A549 (cell line): ENCODE results near the gene HNRNPUL1. TPM values are rescaled to one million over a fixed set of nuclear protein-coding genes. Genes with fewer than 3 reads are reported as not detected.
A peak's percentile ranks its signal among the peaks of the same experiment; 100 is the strongest.

Source experiments
- ATAC-seq, 2 experiments: fragments of 200-7000 bp in 1 of 2; fragments of >200 bp in 1 of 2; cut with Nextera tagmentation in 1 of 2; cut with Tn5 transposase in 1 of 2; 3 replicates each; pipeline versions ENCODE4 v1.8.0 to v1.9.1; 2018 to 2020; ENCODE audit warnings: mild to moderate bottlenecking in 1 of 2, moderate library complexity in 1 of 2
- CTCF ChIA-PET: fragments of 300-600 bp; sonication (Branson Sonifier 250); formaldehyde crosslinking; extraction: SDS; loops from one replicate; lab custom pipeline; 2021; ENCODE audit warnings: antibody characterized with exemption, inconsistent platforms; lab: Yijun Ruan, JAX
- POLR2A ChIA-PET: fragments of 350-600 bp; formaldehyde crosslinking; extraction: SDS; loops from one replicate; lab custom pipeline; 2021; ENCODE audit warnings: antibody characterized with exemption, inconsistent platforms; lab: Yijun Ruan, JAX
- DNase-seq, 2 experiments: peaks; one replicate each; pipeline versions ENCODE4 v3.0.0 to v3.0.0-alpha.2; 2011 to 2016; ENCODE audit warnings: low read depth in 1 of 2, low spot score in 1 of 2
- FAIRE-seq: peaks from 2 replicates; lab custom pipeline; 2011; peaks lifted over from hg19 to GRCh38; lab: Jason Lieb, UNC
- H3K27ac ChIP-seq, 2 experiments: fragments of >200 bp; sonication (Bioruptor Twin); formaldehyde crosslinking; 3 replicates each; pipeline ENCODE4 v1.5.1; 2016 to 2017
- H3K4me1 ChIP-seq: fragments of >200 bp; sonication (Bioruptor Twin); formaldehyde crosslinking; 3 replicates; pipeline ENCODE4 v1.6.1; 2016
- H3K4me2 ChIP-seq: fragments of >200 bp; sonication (Bioruptor Twin); formaldehyde crosslinking; 3 replicates; pipeline ENCODE4 v1.6.1; 2016
- H3K4me3 ChIP-seq: fragments of >200 bp; sonication (Bioruptor Twin); formaldehyde crosslinking; 3 replicates; pipeline ENCODE4 v1.5.1; 2016
- H3K9me3 ChIP-seq: fragments of >200 bp; sonication (Bioruptor Twin); formaldehyde crosslinking; 3 replicates; pipeline ENCODE4 v1.6.1; 2016
- BHLHE40 ChIP-seq: IDR thresholded peaks from 2 replicates; pipeline ENCODE4 v1.6.1; 2012; ENCODE audit warnings: low read depth, low read length, inconsistent platforms
- FOSL2 ChIP-seq, 2 experiments: fragments of 450-650 bp in 1 of 2; fragments of >200 bp in 1 of 2; sonication (Bioruptor Twin) in 1 of 2; formaldehyde crosslinking; IDR thresholded peaks; 2 replicates each; pipeline versions ENCODE4 v1.5.0 to v1.6.1; 2016 to 2020; ENCODE audit warnings: mild to moderate bottlenecking in 1 of 2, moderate library complexity in 1 of 2
- JUN ChIP-seq, 2 experiments: fragments of >200 bp; sonication (Bioruptor Twin); formaldehyde crosslinking; IDR thresholded peaks; 2 replicates in 1 of 2; 3 replicates in 1 of 2; pipeline ENCODE4 v1.6.1; 2016 to 2017
- JUNB ChIP-seq: fragments of >200 bp; sonication (Bioruptor Twin); formaldehyde crosslinking; IDR thresholded peaks from 2 replicates; pipeline ENCODE4 v1.6.1; 2016
- KDM1A ChIP-seq: fragments of 200-600 bp; sonication (generic); IDR thresholded peaks from 2 replicates; pipeline ENCODE4 v1.6.1; 2016; ENCODE audit warnings: low read depth, mild to moderate bottlenecking
- KDM5A ChIP-seq: fragments of 200-600 bp; sonication (generic); IDR thresholded peaks from 2 replicates; pipeline ENCODE4 v1.6.1; 2016; ENCODE audit warnings: antibody characterized with exemption, mild to moderate bottlenecking
- MAFK ChIP-seq: fragments of 450-650 bp; IDR thresholded peaks from 2 replicates; pipeline ENCODE4 v1.6.1; 2014; ENCODE audit not compliant: partially characterized antibody
- PHF8 ChIP-seq: fragments of 200-600 bp; sonication (generic); IDR thresholded peaks from 2 replicates; pipeline ENCODE4 v1.6.1; 2016; ENCODE audit warnings: low read depth, mild to moderate bottlenecking, antibody characterized with exemption, moderate library complexity, borderline replicate concordance
- POLR2AphosphoS2 ChIP-seq: conservative IDR thresholded peaks from 2 replicates; pipeline ENCODE4 v1.6.1; 2012; ENCODE audit warnings: low read length, improper control_type of control experiment, inconsistent platforms
- RCOR1 ChIP-seq: fragments of 150-350 bp; IDR thresholded peaks from 2 replicates; pipeline ENCODE4 v1.6.1; 2014; ENCODE audit warnings: antibody characterized with exemption, low read length, low read depth
- RFX5 ChIP-seq: fragments of 450-650 bp; IDR thresholded peaks from 2 replicates; pipeline ENCODE4 v1.7.1; 2014; ENCODE audit warnings: antibody characterized with exemption, mild to moderate bottlenecking, moderate library complexity
- TP53 ChIP-seq: fragments of 250-450 bp; sonication (Bioruptor Pico); IDR thresholded peaks from 2 replicates; pipeline ENCODE4 v1.5.0; 2021; ENCODE audit warnings: mild to moderate bottlenecking, moderate library complexity
- whole genome bisulfite sequencing: methylation state at CpG from one replicate; pipeline ENCODE4 v1.1.6; 2017; ENCODE audit errors: missing lambda C conversion rate; 5-methylcytosine and 5-hydroxymethylcytosine counted together
- polyA plus RNA-seq, 4 experiments: library from polyadenylated mRNA; depleted of rRNA in 3 of 4; stranded (reverse); fragments of >200 nt; fragmentation: RNase III in 1 of 4; extraction: RNeasy Plus Mini Kit Qiagen cat#74134 plus additional on column Dnase treatment in 1 of 4; gene quantifications; 2 replicates in 3 of 4; 3 replicates in 1 of 4; pipeline ENCODE4 v1.2.3, GENCODE V29; 2011 to 2017
- TF ChIP-seq, protein P1 (sequence below): IDR thresholded peaks from 2 replicates; pipeline ENCODE4 v1.6.1; 2012
- TF ChIP-seq, protein P2 (sequence below): fragments of >200 bp; sonication (Bioruptor Twin); formaldehyde crosslinking; IDR thresholded peaks from 3 replicates; pipeline ENCODE4 v1.6.1; 2016
- TF ChIP-seq, protein P3 (sequence below): IDR thresholded peaks from 2 replicates; pipeline ENCODE4 v1.6.1; 2012
- TF ChIP-seq, protein P4 (sequence below): fragments of 150-350 bp; IDR thresholded peaks from 2 replicates; pipeline ENCODE4 v1.6.1; 2014; ENCODE audit warnings: low read depth, mild to moderate bottlenecking, low read length
- TF ChIP-seq, protein P5 (sequence below): fragments of 250-450 bp; sonication (Bioruptor Pico); IDR thresholded peaks from 2 replicates; pipeline ENCODE4 v1.5.0; 2021; ENCODE audit warnings: mild to moderate bottlenecking, moderate library complexity, borderline replicate concordance
- TF ChIP-seq, protein P6 (sequence below): fragments of >200 bp; sonication (Bioruptor Twin); formaldehyde crosslinking; IDR thresholded peaks from 3 replicates; pipeline ENCODE4 v1.5.1; 2016

The HNRNPUL1 gene
- polyA plus RNA-seq, 2 of the 4 experiments (the other 2 are of a cell fraction): 89.5 to 278 TPM

DNA sequence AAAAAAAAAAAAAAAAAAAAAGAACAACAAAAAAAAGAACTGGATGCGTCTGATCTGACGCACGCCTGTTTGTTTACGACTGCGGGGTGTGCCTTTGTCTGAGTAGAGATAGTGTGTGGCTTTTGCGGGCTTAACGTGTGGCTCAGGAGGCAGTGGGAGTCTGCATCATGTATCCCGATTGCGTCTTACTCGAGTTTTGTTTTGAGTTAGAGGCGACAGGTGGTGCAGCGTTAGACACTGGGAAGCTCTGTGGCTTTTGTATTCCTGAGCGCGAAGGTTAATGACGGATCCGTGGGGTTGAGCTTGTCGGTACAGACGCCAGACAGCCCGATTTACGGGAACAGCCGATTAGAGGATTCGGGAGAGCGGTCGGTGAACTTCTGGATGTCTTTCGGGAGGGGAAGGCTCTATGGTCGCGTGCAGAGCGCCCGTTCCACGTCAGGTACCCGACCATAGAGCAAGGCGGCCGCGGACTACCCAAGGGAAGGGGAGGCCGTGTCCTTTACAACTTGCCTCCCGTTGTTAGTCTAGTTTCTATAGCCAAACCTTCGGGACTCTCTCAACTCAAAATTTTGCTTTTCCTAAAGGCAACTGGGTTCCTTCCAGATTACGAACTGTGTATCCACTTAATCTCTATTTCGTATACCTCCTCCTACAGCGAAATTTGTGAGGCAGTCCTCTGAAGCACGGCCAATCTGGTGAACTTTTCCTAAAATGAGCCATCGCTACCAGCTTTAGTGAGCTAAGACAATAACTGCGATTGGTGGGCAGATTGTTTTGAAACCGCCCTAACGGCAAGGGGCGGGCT, 926 bp upstream of the HNRNPUL1 start (continued):
- peak; percentile 64; the same call in 1 of the 2 replicates for TF ChIP-seq TP53
- TF ChIP-seq, protein P1, sequence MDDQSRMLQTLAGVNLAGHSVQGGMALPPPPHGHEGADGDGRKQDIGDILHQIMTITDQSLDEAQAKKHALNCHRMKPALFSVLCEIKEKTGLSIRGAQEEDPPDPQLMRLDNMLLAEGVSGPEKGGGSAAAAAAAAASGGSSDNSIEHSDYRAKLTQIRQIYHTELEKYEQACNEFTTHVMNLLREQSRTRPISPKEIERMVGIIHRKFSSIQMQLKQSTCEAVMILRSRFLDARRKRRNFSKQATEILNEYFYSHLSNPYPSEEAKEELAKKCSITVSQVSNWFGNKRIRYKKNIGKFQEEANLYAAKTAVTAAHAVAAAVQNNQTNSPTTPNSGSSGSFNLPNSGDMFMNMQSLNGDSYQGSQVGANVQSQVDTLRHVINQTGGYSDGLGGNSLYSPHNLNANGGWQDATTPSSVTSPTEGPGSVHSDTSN: peak; percentile 66; the same call in 1 of the 2 replicates

DNA sequence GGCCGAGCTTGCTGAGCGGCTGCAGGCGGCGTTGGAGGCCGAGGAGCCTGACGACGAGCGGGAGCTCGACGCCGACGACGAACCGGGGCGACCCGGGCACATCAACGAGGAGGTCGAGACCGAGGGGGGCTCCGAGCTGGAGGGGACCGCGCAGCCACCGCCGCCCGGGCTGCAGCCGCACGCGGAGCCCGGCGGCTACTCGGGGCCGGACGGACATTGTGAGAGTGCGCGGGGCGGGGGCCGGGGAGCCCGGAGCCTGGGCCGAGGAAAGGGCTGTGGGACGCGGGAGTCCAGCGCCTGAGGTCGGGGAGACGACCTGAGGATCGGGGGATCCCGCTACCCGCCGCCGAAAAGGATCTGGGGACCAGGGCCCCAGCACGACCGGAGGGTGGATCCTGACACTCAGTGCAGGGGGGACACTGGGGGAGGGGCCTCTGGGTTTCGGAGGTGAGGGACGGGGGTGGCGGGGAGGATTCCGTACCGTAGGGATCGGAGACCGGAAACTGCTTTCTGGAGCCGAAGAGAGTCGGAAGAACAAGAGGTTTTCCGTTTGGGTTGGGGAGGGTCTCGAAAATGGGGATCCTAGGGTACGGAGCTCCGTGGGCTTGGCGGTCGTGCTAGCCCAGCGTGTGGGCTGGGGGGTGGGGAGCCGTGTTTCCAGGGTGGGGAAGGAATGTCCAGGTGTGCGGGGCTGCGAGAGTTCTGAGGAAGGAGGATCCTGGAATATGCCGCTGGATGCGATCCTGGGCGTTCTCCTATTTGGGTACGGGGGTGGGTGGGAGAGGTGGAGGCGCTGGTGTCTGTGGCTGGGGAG, 616 bp downstream of the HNRNPUL1 start:
- under 1% methylated on average over 62 of the region's 75 CpGs for WGBS
- peak; percentile 56 to 82 for DNase-seq
- no peaks in the 10 kb centered on the region for H3K9me3 ChIP-seq
- POLR2A ChIA-PET: interaction anchor here (0.5 to 4.5 kb wide), 28 partner anchors 8 to 595 kb away, joined by 3 to 121 read pairs (median 6); partner anchors contain the start of genes ACTMAP, AXL, B9D2 and CCDC97
- TF ChIP-seq, protein P2, sequence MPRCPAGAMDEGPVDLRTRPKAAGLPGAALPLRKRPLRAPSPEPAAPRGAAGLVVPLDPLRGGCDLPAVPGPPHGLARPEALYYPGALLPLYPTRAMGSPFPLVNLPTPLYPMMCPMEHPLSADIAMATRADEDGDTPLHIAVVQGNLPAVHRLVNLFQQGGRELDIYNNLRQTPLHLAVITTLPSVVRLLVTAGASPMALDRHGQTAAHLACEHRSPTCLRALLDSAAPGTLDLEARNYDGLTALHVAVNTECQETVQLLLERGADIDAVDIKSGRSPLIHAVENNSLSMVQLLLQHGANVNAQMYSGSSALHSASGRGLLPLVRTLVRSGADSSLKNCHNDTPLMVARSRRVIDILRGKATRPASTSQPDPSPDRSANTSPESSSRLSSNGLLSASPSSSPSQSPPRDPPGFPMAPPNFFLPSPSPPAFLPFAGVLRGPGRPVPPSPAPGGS: 0 out of 3 replicates have a peak, but pooled peaks have one; percentile 4
- TF ChIP-seq PHF8 (peak; percentile 99), JUN (IDR thresholded peaks at IDR 0.05) (peak in 1 of 2 experiments; percentile 52; a peak in 2 of 5 replicates), POLR2AphosphoS2 (no peak), BHLHE40 (no peak)
- TF ChIP-seq, all 56 proteins: peak for 3
- CTCF ChIA-PET: interaction anchor here (0.5 to 27.6 kb wide), 26 partner anchors 10 to 572 kb away, joined by 3 to 1023 read pairs (median 4); partner anchors contain the start of genes AXL, CYP2S1 and EGLN2
- Histone ChIP-seq H3K4me2 (peak overlapping the region; percentile 95), H3K4me3 (peak overlapping the region; percentile 88), H3K27ac (peak overlapping the region; percentile 96 to 99), H3K4me1 (peaks cover 26% of the 10 kb centered on the region)
- no peak for FAIRE-seq
- peak; percentile 6 to 9; a peak in 5 of 6 replicates for ATAC-seq

DNA sequence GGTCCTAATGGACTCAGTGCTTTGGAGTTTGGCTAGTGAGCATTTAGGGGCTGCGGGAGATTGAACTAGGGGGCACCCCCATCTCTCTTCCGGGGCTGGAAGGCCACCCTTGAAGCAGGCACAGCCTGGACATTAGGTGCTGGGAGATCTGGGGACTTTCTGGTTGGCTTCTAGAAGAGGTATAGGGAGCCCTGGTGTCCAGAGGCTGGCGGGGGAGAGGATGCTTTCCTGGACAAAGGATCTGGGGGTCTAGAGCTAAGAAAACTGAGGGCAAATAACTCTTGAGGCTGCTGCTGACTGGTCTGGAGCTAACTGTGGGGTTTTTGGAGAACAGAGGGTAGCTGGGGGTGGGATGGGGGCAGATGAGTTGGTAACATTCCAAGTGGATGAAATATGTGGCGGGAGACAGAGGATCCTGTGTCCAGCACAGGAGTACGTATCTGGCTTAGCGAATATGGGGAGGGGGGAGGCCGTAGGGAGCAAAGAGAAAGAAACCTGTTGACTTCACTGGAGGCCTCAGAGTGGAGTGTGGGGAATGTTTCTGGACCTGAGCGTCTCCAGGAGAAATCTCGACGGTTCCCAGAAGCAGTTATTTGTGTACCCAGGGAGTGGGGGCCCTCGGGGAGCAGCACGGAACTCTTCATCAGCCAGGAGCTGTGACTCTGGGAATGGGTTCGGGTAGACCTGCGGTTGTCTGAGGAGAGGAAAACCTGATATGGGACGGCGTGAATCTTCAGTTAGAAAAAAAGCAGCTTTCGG, 1.4 kb downstream of the HNRNPUL1 start:
- Histone ChIP-seq H3K4me3 (peak overlapping the region; percentile 88), H3K4me2 (peak overlapping the region; percentile 95), H3K27ac (peak overlapping the region; percentile 96 to 99), H3K4me1 (peaks cover 26% of the 10 kb centered on the region), H3K9me3 (no peaks in the 10 kb centered on the region)
- ChIA-PET CTCF (interaction anchor here (0.7 to 27.6 kb wide), 10 partner anchors 9 to 467 kb away, joined by 3 to 1023 read pairs (median 67); partner anchors contain the start of genes AXL, CYP2S1 and EGLN2), POLR2A (interaction anchor here (0.6 to 4.5 kb wide), 7 partner anchors 10 to 174 kb away, joined by 3 to 121 read pairs (median 10); partner anchors contain the start of genes AXL and DMAC2)
- WGBS: 15% methylated on average over 17 of the region's 17 CpGs
- ATAC-seq (no peak), DNase-seq (peak; percentile 37 to 74), FAIRE-seq (no peak)
- TF ChIP-seq RCOR1 (no peak), POLR2AphosphoS2 (no peak), MAFK (no peak), KDM1A (no peak), BHLHE40 (no peak), KDM5A (no peak), JUNB (no peak), RFX5 (no peak), FOSL2 (IDR thresholded peaks at IDR 0.05) (no peak), FOSL2 (CRISPR knock-in tag; IDR thresholded peaks at IDR 0.05) (no peak)
- TF ChIP-seq, protein P3, sequence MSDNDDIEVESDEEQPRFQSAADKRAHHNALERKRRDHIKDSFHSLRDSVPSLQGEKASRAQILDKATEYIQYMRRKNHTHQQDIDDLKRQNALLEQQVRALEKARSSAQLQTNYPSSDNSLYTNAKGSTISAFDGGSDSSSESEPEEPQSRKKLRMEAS: no peak; the same call in 1 of the 2 replicates
- TF ChIP-seq, protein P1: no peak
- TF ChIP-seq, protein P4, sequence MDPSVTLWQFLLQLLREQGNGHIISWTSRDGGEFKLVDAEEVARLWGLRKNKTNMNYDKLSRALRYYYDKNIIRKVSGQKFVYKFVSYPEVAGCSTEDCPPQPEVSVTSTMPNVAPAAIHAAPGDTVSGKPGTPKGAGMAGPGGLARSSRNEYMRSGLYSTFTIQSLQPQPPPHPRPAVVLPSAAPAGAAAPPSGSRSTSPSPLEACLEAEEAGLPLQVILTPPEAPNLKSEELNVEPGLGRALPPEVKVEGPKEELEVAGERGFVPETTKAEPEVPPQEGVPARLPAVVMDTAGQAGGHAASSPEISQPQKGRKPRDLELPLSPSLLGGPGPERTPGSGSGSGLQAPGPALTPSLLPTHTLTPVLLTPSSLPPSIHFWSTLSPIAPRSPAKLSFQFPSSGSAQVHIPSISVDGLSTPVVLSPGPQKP: no peak
- TF ChIP-seq, protein P5, sequence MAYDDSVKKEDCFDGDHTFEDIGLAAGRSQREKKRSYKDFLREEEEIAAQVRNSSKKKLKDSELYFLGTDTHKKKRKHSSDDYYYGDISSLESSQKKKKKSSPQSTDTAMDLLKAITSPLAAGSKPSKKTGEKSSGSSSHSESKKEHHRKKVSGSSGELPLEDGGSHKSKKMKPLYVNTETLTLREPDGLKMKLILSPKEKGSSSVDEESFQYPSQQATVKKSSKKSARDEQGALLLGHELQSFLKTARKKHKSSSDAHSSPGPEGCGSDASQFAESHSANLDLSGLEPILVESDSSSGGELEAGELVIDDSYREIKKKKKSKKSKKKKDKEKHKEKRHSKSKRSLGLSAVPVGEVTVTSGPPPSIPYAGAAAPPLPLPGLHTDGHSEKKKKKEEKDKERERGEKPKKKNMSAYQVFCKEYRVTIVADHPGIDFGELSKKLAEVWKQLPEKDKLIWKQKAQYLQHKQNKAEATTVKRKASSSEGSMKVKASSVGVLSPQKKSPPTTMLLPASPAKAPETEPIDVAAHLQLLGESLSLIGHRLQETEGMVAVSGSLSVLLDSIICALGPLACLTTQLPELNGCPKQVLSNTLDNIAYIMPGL (CRISPR knock-in tag): no peak
- TF ChIP-seq, protein P6, sequence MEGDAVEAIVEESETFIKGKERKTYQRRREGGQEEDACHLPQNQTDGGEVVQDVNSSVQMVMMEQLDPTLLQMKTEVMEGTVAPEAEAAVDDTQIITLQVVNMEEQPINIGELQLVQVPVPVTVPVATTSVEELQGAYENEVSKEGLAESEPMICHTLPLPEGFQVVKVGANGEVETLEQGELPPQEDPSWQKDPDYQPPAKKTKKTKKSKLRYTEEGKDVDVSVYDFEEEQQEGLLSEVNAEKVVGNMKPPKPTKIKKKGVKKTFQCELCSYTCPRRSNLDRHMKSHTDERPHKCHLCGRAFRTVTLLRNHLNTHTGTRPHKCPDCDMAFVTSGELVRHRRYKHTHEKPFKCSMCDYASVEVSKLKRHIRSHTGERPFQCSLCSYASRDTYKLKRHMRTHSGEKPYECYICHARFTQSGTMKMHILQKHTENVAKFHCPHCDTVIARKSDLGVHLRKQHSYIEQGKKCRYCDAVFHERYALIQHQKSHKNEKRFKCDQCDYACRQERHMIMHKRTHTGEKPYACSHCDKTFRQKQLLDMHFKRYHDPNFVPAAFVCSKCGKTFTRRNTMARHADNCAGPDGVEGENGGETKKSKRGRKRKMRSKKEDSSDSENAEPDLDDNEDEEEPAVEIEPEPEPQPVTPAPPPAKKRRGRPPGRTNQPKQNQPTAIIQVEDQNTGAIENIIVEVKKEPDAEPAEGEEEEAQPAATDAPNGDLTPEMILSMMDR: no peak
